GM21381 (cell line): ENCODE measurements around the gene ADGRV1.
"Not testable (repeated sequence)": the region's sequence is repeated elsewhere in the genome, so short reads cannot be mapped to it uniquely, and the experiment has no call there.

Experiments used
- ATAC-seq: cut with Tn5 transposase; IDR thresholded peaks from one replicate; pipeline ENCODE4 v1.9.1; 2021; ENCODE audit warnings: mild to moderate bottlenecking, moderate library complexity; ENCODE audit not compliant: unreplicated experiment

ADGRV1 gene

DNA sequence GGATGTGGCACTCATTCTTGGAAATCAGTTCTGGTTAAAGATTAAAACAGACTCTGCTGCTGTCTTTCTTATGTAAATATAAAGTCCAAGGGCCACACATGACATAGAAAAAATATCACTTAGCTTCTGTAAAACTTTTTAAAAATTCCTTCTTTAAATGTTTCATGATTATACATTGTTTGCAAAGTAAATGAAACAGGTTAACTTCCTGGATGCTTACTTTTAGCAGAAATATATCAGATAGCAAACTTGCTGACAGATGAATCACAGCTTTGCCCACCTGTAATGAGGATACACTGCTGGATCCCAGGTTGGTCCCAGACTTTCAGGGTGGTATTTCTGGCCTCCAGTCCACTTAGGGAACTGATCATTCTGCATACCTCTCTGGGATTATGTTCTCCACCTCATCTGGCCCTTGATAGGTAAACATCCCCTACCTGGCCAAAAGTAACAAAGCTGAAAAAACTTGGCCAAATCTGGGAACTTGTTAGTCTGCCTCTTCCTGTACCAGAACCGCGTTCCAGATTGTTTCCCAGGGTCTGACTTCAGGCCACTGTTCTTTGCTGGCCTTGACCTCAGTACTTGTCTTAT is 340.5 kb downstream of the ADGRV1 start:
- ATAC-seq, result no peak

DNA sequence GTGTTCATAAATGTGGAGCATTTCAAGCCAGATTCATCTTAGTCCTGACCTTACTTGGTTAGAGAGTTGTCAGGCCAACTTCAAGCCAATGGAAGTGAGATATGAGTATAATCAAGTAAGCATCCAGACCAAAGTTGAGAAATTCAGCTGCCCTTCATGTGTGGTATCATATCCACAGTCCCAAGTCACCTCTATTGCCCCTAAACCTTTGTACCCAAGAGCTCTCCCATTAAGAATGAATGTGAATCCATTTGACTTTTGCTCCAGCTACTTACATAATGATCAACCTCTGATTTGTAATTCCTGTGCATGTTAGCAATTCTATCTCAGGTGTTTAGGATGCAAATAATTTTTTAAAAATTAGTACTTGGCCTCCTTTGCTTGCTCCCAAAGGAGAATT is 342.7 kb downstream of the ADGRV1 start:
- ATAC-seq, result no peak

DNA sequence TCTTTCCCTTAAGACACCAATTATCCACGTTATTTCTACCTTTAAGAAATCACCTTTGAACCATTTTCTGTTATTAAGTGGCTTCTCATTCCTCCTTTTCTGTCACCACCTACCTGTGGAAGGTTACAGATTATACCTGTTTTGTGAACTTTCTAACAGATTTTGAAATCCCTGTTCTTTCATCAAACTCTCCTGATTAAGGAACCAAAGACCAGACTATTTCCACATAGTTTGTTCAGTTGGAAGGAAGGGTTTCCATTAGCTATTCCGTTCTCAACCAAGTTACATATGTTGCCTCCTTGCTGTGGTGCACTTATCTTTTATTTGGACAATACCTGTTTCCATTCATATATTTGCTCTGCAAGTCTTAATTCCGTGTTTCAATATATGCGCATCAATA is 343.6 kb downstream of the ADGRV1 start:
- no peak for ATAC-seq

DNA sequence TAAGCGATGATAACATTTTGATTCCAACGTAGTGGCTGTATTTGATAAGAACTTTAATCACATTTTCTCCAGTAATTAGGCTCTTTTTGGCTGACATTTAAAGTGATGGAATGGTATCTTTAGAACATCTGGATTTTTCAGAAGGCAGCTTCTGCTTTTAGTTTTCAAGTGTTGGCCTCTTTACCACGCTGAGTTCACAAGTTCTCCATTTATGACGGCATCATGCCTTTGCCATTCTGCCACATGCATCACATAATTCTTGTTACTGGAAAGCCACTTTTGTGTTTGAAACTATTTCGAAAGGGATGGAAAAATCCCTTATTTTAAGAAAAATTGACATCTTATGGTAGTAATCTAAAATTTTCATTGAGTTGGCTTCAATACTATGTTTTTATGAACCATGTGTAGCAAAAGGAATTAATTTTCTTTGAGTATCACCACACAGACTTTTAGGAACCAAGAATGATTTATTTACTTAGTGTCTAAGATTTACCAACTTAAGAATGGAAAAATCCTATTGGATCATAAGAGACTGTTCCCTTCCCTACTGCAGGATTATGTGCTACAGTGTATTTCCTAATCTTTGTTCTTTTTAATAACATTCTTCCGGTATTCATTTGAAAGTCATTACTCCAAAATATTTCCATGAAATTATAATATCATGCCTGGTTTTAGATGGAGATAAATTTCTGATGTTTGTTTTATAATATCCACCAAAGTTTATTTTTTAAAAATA is 344.2 kb downstream of the ADGRV1 start:
- ATAC-seq, result no peak

DNA sequence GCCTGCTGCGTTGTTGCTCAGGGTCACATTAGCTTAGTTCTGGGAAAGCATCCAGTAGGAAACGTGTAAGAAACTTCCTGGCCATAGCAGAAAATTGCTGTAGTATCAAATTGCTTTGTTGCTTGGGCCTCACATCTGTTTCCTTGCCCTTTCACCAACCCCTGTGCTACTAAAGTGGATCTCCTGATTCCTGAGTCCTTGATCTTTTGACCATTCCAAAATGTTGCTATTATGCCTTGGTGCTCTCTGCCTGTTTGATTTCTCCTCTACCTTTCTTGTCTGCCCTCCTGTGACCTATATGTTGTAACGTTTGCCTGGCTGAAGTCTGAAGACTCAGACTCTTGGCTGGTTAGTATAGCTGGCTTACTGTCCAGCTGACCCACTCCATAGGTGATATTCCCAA is 350.5 kb downstream of the ADGRV1 start:
- ATAC-seq, result no peak

- ATAC-seq, result no peak
Measured at GRCh38 chr5:90909940-90910339, 351.3 kb downstream of the ADGRV1 start.

DNA sequence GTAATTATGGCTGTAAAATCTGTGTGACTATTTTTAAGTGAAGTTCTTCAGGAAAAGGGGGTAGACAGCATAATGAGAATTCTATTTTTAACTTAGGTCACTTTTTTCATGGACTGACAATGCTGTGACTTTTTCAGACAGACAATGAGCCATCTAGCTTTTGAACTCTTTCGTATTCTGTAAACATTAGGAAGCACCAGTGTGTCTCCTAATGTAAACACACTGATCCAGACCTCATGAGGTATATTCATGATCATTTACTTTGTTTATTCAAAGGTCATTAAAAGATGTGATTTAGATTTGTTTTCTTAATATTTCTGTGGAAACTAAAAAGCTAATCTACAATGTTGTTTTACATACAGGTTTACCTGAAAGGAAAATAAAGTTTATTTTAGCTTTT is 352.6 kb downstream of the ADGRV1 start:
- no peak for ATAC-seq

GRCh38 chr5:90912476-90912875 is 353.9 kb downstream of the ADGRV1 start:
- no peak for ATAC-seq

DNA sequence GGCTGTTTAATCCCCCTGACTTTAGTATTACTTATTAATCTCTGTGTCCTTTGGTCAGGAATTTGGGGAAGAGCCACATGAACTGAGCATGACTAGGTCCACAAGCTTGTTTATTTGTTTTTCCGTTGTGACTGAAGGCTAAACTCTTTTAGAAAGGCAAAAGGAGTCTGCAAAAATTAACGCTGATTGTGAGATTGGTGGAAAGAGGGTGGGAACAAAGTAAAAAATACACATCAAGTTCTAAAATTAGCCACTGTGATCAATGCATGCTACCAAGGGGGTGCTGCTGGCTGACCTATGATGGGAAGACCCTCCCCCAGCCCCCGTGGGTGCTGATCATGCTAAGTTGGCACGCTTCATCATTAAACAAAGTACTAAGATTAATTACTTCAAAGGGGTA is 356.8 kb downstream of the ADGRV1 start:
- no peak for ATAC-seq

DNA sequence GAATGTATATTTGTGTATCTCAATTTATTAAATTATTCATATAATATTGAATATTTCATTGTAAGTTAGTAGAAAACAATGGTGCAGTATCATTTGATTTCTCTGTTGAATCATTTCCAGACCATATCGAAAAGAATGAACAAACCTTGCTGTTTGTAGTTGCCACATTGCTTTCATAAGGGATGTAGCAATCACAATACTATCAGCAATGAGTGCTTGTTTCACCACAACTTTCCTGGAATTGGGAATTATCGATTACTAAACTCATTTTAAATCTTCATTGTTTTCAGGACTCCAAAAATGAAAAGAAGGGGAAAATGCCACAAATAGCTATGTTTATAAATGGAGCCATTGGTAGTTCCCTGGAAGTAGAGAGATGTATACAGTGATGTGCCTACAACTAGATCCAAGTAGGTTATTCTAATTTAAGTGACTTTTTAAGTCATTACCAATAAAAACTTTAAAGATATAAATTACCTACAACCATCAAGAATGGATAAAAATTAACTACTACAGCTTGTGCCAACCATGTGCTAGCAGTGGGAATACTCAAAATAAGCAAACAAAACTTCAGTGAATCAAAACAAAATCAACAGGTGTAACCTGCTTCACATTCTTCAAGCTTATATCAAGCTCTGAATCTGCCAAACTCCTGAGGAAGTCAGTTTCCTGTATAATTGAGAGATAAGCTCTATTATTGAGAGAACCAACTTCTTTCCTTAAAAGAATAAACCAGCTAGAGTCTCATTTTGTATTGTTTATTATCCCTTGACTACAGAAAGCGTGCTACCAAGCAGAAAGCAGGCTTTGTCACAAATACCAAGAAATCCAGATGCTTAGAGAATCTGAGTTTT is 358.6 kb downstream of the ADGRV1 start:
- no peak for ATAC-seq

GRCh38 chr5:90917928-90918668 is 359.5 kb downstream of the ADGRV1 start:
- no peak for ATAC-seq

DNA sequence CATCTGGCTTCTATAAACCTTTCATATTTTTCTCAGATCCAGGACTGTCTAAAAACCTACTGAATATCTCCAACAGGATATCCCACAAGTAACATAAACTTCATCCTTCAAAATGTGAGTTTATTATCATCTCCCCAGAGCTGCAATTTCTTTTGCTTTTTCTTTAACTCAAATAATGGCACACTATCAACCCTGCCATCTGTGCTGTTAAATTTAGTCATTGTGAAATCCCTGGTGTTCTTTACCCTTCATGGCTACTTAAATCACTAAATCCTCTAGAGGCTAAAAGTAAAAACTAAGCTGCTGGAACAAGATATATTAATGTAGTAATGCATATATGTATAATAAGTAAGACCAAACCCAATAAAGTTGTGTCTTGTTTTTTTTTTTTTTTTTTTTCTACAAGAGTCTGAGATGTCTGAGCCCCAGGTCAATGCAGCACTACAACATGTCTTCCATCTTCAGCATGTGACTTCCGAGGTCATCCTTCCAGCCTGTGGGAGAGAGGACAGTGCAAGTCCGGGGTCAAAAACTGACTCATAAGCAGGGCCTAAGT is 362.9 kb downstream of the ADGRV1 start:
- ATAC-seq, result no peak

DNA sequence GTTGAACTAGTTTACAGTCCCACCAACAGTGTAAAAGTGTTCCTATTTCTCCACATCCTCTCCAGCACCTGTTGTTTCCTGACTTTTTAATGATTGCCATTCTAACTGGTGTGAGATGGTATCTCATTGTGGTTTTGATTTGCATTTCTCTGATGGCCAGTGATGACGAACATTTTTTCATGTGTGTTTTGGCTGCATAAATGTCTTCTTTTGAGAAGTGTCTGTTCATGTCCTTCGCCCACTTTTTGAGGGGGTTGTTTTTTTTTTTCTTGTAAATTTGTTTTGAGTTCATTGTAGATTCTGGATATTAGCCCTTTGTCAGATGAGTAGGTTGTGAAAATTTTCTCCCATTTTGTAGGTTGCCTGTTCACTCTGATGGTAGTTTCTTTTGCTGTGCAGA is 365.6 kb downstream of the ADGRV1 start:
- ATAC-seq, result not testable (repeated sequence)

DNA sequence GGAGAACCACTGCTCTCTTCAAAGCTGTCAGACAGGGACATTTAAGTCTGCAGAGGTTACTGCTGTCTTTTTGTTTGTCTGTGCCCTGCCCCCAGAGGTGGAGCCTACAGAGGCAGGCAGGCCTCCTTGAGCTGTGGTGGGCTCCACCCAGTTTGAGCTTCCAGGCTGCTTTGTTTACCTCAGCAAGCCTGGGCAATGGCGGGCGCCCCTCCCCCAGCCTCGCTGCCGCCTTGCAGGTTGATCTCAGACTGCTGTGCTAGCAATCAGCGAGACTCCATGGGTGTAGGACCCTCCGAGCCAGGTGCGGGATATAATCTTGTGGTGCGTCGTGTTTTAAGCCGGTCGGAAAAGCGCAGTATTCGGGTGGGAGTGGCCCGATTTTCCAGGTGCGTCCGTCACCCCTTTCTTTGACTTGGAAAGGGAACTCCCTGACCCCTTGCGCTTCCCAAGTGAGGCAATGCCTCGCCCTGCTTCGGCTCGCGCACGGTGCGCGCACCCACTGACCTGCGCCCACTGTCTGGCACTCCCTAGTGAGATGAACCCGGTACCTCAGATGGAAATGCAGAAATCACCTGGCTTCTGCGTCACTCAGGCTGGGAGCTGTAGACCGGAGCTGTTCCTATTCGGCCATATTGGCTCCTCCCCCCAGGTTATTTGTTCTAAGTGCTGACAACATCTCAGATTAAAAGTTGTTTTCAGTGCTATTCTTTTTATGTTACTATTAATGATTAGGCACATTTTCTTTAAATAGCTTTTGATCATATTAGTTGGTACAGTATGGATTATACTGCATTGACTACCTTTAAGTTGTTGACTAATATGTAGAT is 370.6 kb downstream of the ADGRV1 start:
- ATAC-seq, result not testable (repeated sequence)

- ATAC-seq, result no peak
Measured at GRCh38 chr5:90930062-90930461, 371.5 kb downstream of the ADGRV1 start.

DNA sequence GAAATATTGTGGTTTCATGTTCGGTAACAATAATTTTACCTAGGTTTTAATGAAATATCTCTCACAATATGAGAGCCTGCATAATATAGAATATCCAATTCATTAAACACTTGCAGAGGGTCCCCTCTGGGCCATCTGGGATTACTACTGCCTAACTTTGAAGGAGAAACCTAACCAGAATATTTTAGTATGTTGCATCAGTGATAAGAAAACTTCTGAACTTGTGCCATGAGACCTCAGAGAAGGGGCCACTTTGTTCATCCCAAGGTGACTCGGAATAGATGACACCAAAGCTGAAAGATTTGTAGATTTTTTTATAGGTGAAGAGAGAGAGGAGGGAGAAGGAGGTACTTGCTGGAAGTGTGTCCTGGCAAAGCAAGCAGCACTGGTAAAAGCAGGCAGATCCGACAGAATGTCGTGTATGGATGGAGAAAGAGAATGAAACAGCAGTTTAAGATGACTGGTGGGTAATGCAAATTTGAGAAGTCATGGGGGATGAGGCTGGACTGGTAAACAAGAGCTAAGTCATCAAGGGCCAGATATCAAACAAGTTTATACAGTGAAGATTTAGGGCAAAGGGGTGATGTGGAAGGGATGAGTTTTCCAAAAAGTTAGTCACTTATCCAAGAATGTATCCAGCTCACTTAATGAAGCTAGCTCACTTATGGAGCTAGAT is 372.3 kb downstream of the ADGRV1 start:
- ATAC-seq, result no peak

DNA sequence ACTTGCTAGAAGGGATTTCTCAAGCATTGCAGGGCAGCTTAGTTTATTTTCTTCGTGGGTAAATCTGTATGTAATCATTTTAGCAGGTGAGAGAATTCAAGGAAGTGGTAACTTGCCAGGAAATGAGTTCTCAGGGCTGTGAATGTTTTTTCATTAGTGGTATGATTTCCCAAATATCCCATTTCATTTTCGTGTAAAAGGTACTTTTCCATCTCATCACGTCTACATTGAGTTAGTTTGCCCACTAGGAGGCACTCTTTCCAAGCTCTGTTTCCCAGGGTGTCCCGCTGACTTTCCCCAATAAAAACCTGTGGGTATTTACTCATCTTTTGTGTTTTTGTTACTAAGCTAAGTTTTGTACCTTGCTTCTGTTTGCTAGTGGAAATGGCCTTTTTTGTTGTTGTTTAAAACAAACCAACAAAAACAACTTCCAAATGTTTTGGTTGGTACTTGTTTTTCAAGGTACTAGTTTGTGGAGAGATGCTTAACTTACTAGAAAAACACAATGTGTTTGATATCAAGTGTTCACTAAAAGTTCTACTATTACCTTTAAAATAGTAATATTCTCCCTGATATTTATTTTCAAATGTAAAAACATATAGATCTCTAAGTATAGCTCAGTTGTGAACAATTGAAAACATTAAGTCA is 373.6 kb downstream of the ADGRV1 start:
- no peak for ATAC-seq

DNA sequence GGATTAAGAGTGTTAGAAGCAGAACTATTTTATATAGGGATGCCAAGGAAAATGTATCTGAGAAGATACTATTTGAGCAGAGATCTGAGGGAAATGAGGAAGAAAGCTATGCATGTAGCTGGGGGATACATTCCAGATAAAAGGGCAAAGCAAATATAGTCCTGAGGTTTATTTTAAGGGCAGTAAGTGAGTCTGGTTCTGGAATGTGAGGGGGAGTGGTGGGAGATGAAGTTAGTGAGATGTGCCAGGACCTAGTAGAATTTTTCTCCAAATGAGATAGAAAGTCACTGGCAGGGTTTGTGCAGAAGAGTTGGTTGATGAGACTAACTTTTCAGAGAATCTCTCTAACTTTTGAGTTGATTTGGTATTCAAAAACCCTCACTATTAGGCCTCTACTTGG is 374.7 kb downstream of the ADGRV1 start:
- ATAC-seq, result no peak
